Stimulated activated CD4-positive, alpha-beta T cell treated with anti-CD3 and anti-CD28 coated beads, Interleukin-2, amount 100 ng/mL, for 24 hours (primary cell): ENCODE data around the gene RAB33A.
"Not testable (repeated sequence)": the region's sequence is repeated elsewhere in the genome, so short reads cannot be mapped to it uniquely, and the experiment has no call there.

Experiments used
- DNase-seq, 2 donors: peaks; one replicate each; pipeline ENCODE4 v3.0.0-alpha.2; 2020

Gene RAB33A

GRCh38 chrX:130173190-130173895, 1.6 kb downstream of the RAB33A start:
- DNase-seq = peak; percentile 39 to 45

DNA sequence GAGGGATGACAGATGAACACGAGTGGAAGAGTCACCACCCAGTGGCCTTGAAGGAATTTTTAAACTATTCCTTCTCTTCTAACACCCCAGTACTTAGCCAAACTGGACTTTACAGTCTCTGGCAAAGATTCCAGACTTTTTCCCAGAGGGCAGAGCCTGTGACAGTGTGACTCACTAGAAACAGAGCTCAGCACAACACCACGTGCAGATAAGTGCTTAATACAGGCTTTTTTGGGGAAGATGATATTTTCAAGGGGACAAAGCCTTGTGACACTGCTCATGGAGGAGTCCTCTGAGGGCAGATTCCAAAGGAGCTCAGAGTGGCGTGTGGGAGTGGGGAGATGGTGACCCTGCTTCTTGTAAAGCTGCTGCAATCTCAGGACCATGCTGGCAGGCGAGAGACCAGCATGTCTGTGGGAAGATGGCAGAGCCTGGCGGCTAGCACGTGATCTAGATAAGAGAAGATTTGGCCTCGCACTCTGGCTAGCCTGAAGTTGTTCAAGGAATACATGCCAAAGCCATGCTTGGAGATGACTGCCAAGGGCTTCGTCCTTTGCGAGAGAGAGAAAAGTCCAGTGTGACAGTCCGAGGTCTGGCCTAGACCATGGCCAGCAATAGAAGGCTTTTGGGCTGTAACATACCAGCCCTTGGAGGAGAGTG, 2.4 kb downstream of the RAB33A start:
- DNase-seq = no peak

GRCh38 chrX:130174937-130175336, 3.2 kb downstream of the RAB33A start:
- DNase-seq = no peak

- DNase-seq = no peak
Measured at GRCh38 chrX:130176354-130176776, 4.6 kb downstream of the RAB33A start.

- no peak for DNase-seq
Measured at GRCh38 chrX:130176942-130177341, 5.2 kb downstream of the RAB33A start.

DNA sequence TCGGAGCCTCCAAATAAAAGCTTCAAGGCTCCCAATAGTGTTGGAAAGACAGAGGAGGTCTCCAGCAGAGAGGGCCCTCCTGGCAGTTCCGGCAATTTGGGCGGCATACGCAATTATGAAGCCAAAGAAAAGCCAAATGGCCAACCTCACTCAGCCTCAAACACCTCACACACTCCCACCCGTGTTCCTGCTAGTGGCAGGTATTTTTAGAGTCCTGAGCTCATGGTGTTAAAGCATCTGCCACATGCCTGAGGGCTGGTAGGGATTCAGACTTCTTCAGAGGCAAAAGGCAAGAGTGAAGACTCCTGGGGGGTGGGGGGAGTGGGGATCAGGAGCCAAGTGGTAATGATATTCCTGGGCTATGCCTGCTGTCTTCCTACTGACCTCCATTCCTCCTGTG, 7.4 kb downstream of the RAB33A start:
- no peak for DNase-seq

GRCh38 chrX:130179579-130180215, 7.9 kb downstream of the RAB33A start:
- no peak for DNase-seq

DNA sequence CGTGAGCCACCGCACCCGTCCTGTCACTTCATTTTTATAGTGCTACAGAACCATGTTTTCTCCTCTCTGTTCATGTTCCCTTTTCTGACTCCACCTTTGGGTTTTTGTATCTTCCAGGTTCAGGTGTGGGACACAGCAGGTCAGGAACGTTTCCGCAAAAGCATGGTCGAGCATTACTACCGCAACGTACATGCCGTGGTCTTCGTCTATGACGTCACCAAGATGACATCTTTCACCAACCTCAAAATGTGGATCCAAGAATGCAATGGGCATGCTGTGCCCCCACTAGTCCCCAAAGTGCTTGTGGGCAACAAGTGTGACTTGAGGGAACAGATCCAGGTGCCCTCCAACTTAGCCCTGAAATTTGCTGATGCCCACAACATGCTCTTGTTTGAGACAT, 12.4 kb downstream of the RAB33A start:
- no peak for DNase-seq

DNA sequence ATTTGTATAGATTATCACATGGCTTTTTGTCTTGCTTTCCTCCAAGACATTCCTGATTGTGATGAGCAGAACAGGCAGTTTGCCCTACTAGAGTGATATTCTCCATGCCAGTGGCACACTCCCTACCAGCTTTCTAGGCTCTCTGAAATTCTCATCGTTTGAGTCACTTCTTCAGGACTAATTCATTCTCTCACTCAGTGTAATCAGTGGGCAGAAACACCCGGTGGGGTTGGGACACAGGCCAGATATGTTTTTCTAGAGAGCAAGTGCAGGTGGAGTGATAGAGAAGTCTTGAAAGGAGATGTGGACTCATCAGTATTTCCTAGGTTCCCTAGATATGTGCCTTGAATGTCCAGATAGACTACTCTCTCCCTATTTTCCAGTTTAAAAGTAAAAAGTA, 13.1 kb downstream of the RAB33A start:
- no peak for DNase-seq

DNA sequence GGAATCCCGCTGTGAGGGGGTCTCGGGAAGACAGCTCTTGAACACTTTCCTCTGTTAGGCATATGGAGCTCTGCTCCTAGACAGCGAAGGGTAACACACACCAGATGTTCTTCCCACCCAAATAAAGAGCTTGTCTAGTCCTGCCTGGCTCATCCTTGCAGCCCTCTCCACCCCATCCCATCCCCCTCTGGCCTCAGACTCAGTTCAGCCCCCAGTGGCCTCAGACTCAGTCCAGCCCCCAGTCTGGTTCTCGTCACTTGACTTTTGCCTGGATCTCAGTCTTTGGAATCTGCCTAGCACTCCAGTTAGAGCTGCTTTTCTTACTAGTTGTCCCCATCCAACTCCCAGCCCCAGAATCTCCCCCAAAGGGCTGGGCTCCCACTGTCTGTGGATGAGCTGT, 14.9 kb downstream of the RAB33A start:
- DNase-seq = no peak

DNA sequence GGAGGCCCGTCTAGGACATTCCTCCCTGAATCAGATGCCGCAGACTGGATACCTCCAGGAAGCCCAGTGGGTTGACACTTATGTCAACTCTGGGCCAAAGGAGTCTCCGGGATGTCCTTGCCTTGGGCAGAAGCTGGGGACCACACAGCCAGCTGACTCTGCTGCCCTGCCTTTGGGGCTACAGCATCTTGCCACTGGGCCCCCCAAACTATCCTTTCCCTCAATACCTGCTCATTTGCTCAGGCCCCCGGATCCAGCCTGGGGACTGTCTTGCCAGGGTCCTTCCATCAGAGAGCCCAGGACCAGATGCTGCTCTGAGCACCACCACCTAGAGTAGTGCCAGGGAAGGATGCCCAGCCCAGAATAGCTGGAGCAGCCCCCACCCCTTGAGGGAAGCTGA, 19.0 kb downstream of the RAB33A start:
- DNase-seq = no peak

GRCh38 chrX:130196466-130196865, 24.7 kb downstream of the RAB33A start:
- no peak for DNase-seq

DNA sequence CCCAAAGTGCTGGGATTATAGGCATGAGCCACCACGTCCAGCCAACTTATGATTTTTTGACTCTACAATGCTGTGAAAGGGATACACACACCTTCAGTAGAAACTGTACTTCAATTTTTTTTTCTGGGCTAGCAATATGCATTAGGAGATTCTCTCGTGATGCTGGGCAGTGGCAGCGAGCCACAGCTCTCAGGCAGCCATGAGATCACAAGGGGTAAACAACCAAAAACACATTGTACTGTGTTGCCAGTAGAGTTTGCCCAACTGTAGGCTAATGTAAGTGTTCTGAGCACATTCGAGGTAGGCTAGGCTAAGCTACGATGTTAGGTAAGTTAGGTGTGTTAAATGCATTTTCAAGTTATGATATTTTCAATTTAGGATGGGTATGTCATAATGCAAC, 25.7 kb downstream of the RAB33A start:
- DNase-seq = no peak

GRCh38 chrX:130204647-130205046, 32.9 kb downstream of the RAB33A start:
- DNase-seq = no peak

DNA sequence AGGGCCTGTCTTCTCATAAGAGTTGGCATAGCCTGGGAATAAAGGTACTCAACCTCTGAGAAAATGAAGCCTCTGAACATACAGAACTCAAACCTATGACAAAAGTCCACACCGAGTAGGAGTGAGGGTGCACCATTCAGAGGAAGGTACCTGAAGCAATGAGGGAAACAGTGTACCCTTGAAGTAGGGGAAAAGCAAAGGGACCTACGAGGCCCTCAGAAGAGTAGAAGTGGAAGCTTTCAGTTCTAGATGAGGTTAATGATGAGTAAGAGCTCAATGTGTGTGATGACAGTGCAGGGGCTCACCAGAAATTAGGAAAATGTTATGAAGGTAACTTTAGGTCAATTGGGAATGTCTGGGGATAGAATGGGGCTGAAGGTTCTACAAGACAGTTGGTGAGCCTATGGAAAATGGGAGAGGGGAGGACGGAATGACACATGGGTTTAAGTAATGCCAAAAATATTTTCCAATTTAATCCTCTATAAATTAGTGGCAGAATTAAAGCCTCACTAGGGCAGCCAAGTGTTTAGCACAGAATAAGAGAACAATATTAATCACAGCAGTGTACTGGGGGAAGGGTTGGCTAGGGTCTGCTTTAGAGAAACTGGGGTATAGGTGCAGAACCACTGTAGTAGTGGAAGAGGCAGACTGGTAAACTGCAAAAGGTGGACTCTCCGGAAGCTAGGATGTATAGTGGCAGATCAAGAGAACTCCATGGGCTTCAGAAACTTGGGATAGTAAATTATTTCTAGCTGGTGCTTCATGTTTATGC, 39.8 kb downstream of the RAB33A start:
- no peak for DNase-seq

- no peak for DNase-seq
Measured at GRCh38 chrX:130212371-130212770, 40.6 kb downstream of the RAB33A start.

DNA sequence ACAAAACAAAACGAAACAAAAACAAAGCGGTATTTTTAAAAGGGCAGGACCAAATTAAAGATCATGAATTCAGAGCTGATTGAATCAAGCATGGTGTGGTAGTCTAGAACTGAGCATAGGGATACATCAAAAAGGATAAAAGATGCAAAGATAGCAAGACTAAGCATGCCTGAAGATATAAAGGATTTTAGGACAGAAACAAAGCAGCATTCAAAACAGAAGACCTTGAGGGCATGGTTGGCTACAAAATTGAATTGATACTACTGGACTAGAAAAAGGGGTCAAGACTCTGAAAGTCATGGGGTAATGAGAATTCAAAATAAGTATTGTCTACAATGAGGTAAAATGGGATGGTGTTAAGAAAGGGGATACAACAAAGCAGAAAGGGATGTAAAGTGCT, 41.6 kb downstream of the RAB33A start:
- DNase-seq = no peak

DNA sequence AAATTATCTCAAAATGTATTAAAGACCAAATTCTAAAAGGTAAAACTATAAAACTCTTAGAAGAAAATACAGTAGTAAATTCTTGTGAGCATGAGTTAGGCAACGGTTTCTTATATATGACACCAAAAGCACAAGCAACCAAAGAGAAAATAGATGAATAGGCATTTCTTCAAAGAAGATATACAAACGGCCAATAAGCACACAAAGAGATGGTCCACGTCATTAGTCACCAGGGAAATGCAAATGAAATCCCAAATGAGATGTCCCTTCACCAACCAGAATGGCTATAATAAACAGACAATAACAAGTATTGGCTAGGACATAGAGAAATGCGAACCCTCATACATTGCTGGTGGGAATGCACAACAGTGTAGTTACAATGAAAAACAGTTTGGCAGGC, 44.6 kb downstream of the RAB33A start:
- DNase-seq = no peak

- DNase-seq = no peak
Measured at GRCh38 chrX:130224810-130225209, 53.0 kb downstream of the RAB33A start.

DNA sequence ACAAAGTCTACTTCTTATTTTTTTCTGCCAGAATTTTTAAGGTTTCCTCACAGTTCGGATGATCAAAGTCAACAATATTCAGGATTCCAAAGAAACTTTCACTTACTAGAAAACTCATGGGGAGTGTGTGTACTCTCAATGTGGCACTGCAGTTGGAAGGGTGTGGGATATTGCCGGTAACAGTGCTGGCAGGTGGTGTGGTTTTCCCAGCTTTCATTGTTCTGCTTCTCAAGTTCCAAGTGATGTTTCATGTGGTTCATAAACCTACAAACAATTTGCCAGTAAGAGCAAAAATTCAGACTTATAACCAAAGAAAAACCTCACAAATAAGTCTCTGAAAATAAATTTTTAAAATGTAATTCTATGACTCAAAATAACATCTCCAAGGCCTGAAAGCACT, 57.1 kb downstream of the RAB33A start:
- DNase-seq = no peak

GRCh38 chrX:130231184-130231583, 59.4 kb downstream of the RAB33A start:
- DNase-seq = not testable (repeated sequence)
